Stimulated activated CD4-positive, alpha-beta T cell treated with anti-CD3 and anti-CD28 coated beads, Interleukin-2, amount 100 ng/mL, for 24 hours (primary cell): ENCODE measurements around the gene MRPL45.
A peak's percentile ranks its signal among the peaks of the same experiment; 100 is the strongest.

Source experiments
- DNase-seq, 2 donors: peaks; one replicate each; pipeline ENCODE4 v3.0.0-alpha.2; 2020

MRPL45 gene

GRCh38 chr17:38325221-38325851, 28.4 kb downstream of the MRPL45 start:
- DNase-seq, result no peak

DNA sequence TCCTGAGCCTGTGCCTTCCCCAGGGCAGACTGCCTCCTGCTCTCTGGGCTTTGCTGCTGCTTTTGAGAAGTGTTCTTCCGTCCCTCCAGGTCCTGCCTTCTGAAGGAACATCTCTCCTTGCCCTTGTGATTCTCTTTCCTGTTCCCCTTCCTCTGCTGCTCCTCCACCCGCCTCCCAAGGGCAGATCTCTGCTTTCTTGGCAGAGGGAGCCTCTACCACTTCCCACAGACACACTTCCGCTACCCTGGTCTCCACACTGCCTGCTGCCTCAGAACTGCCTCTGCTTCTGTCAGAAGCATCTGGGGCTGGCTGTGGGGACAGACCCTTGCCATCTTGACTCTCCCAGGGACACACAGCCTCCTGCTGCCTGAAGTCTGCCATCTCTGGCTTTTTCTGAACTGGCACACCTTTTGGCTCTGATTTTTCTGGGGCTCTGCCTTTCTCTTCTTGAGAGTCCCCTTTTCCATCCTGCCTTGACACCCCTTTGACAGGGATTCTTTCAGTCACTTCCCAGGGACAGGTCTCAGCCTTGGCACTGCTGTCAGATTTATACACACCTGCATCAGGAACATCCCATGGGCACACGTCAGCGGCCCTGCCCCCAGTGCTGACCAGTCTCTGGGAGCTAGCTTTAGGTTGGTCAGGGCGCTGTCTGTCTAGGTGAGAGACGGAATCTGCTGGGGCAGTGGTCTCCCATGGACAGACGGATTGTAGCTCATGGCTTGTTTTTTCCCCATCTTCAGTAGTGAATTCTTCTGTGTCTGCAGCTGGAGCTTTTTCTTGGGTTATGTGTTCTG, 30.2 kb downstream of the MRPL45 start:
- DNase-seq, result no peak

GRCh38 chr17:38327936-38328335, 31.0 kb downstream of the MRPL45 start:
- no peak for DNase-seq

DNA sequence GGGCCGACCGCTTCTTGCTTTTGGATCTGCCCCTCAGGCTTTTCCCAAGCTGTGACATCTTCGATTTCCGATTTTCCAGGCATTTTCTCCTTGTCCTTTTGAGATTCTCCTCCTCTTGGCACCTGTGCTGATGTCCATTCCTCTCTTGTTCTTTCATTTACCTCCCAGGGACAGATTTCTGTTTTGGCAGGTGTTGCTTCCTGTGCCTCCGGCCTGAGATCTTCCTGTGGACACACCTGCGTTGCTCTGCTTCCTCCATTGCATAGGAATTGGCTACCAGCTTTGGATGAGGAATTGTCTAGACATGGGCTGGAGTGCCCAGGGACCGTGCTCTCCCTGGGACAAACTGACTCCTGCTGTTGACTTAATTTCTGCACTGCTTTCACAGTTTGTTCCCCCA, 31.7 kb downstream of the MRPL45 start:
- no peak for DNase-seq

- no peak for DNase-seq
Measured at GRCh38 chr17:38329284-38329683, 32.3 kb downstream of the MRPL45 start.

- no peak for DNase-seq
Measured at GRCh38 chr17:38329808-38330730, 33.1 kb downstream of the MRPL45 start.

- DNase-seq, result no peak
Measured at GRCh38 chr17:38330941-38331411, 34.0 kb downstream of the MRPL45 start.

DNA sequence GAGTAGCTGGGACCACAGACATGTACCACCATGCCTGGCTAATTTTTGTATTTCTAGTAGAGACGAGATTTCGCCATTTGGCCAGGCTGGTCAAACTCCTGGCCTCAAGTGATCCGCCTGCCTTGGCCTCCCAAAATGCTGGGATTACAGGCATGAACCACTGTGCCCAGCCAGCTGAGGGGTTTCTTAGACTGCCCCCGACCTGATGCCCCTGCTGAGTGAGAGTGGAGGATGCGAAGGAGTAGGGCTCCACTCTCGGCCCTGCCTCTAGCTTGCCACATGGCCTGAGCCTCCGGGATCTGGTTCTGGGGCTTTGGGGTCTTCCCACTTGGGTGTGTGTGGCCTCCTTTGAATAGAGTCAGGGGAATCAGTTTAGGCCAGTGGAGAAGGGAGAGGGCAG, 35.8 kb downstream of the MRPL45 start:
- DNase-seq, result no peak

- DNase-seq, result peak; percentile 42 to 67
Measured at GRCh38 chr17:38333635-38334295, 36.8 kb downstream of the MRPL45 start.

GRCh38 chr17:38334480-38335364, 37.8 kb downstream of the MRPL45 start:
- DNase-seq, result no peak

DNA sequence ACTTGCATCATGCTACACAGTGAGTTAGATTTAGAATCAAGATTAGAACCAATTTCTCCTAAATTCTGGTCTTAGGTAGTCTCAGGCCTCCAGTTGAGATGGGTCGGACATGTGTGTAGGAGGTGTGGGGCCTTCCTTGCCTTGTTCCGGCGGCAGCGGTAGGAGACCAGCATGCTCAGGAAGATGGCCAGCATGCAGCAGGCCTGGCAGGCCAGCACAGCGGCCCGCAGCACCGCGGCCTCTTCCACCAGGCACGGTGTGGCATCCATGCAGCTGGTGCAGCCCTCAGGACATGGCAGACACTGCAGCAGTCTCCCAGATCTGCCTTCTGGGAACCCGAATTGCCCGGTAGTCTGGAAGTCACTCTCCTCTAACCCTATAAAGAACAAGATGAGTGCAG, 39.9 kb downstream of the MRPL45 start:
- no peak for DNase-seq

GRCh38 chr17:38338053-38338452, 41.1 kb downstream of the MRPL45 start:
- DNase-seq, result no peak

DNA sequence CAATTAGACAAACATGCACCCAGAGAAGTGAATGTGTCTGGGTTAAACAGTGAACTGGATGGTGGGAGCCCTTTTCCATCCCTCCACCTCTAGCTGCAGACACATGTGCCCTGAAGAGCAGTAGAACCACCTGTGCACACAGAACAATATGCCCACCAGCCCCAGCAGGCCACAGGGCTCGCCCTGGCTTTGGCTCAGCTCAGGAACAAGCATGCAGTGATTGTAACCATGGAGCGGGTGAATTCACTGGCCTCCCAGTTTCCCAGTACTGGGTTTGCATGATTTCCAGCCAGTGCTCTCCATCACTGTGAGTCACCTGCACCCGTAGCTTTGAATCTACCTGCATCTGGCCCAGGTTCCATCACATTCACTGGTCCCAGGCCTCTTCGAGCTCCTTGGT, 41.6 kb downstream of the MRPL45 start:
- DNase-seq, result no peak

GRCh38 chr17:38339891-38340290, 42.9 kb downstream of the MRPL45 start:
- no peak for DNase-seq

DNA sequence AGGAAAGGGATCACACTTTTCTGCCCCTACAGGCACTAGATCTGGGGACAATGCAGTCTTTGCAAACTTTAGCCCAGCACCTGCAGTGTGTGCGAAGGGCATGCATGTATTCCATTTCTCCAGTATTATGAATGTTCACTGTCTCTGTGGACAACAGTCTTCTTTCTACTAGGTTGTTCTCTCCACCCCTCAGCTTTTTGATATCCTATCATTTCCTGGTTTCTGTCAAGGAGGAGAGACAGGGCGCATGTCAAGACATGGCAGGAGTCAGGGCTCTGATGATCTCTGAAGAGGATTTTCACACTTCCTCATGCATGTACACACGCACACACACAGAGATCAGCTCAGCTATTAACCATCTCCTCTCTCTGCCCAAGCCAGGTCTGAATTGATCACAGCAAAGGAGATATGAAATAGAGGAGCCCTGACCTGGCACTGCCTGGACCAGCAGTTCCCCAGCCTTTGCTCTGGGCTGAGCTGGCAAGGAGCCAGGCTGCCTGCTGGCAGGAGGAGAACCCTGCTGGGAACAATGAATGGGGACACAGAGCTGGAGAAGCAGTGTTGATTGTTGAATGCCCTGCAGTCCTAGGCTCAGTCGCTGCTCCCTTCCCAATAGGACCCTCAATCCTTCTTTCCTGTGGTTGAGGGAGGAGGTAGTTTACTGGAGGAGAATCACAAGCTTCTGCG, 44.2 kb downstream of the MRPL45 start:
- no peak for DNase-seq

- DNase-seq, result no peak
Measured at GRCh38 chr17:38342886-38343607, 46.1 kb downstream of the MRPL45 start.

DNA sequence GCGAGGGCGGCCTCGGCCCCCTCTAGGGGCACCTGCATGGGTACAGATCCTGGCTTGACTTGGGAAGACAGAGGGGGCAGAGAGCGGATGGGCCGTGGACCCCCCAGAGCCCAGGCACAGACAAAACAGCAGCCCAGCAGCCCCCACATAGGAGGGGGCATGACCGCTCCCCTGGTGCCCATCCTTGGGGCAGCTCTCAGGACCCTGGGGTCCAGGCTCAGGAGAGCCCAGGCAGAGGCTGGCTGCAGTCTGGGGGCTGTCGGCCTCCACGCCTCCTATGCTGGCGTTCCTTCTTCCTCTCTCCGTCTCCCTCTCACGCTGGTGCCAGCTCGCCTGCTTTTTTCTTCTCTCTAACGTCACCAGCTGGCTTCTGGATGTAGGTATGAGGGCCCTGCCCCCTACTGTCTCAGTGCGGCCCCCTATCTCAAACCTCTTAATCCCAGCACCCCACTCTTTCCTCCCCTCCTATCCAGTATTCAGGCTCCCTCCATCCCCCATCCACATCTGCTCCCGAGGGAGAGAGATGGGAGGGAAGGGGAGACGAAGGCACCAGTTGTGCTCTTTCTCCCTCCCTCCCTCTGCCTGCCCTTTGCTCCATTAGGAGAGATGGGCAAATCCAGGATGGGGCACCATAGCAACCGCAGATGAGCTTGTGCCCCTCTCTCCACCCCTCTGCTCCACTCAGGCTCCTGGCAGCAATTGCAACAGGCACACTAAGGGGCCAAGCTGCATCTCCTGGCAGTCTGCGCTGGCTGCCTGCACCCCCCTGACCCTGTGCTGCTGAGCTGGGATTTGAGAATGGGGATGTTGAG, 46.8 kb downstream of the MRPL45 start, which contains the start of gene GPR179:
Gene GPR179, minus strand, starts transcription at position 349 of the 812 bp plus-strand sequence. Its CDS starts 167 bp downstream, at position 182.
- DNase-seq, result no peak

- DNase-seq, result no peak
Measured at GRCh38 chr17:38344420-38344745, 47.4 kb downstream of the MRPL45 start.

DNA sequence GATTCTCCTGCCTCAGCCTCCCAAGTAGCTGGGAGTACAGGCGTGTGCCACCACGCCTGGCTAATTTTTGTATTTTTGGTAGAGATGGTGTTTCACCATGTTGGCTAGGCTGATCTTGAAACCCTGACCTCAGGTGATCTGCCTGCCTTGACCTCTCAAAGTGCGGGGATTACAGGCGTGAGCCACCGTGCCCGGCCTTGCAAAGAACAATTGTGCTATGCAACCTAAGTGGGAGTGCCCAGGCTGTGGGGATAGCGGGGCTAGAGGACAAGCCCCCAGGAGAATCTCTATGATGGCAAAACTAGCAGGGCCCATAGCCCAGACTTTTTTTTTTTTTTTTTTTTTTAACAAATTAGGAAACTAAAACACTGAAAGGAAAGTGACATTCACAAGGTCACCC, 48.8 kb downstream of the MRPL45 start:
- no peak for DNase-seq
